ENCODE data around the gene SLC6A8. TPM values are rescaled to one million over a fixed set of nuclear protein-coding genes. Genes with fewer than 3 reads are reported as not detected.

SLC6A8 gene
- total and polyA plus RNA-seq, 2 donors (not counting 3 experiments of a cell fraction or from before 2014, with no cell fraction given): 22.7 to 23.6 TPM

GRCh38 chrX:153684467-153685155, 3.1 kb upstream of the SLC6A8 start:
- CTCF ChIA-PET: interaction anchor here (2.0 to 4.2 kb wide), 3 partner anchors 15 to 75 kb away, joined by 5 to 30 read pairs (median 18); no protein-coding TSS in a partner anchor
- DNase-seq (ENCODE audit: low read depth, low spot score) (no peak), FAIRE-seq (no peak)
- H3K9me1 ChIP-seq (replicated peaks; ENCODE audit: control insufficient read depth, extremely low read depth, insufficient read depth, low read length): no peaks in the 10 kb centered on the region
- H3K36me3 ChIP-seq (ENCODE audit: control insufficient read depth in 2 of 2, extremely low read depth in 1 of 2, insufficient read depth in 2 of 2, low read length in 2 of 2): no peaks in the 10 kb centered on the region
- no peaks in the 10 kb centered on the region for H3K4me1 ChIP-seq (ENCODE audit: control insufficient read depth, extremely low read depth, insufficient read depth, low read length)
- POLR2A ChIA-PET: interaction anchor here (0.7 kb wide), 1 partner anchor 92 kb away, joined by 3 read pairs; no protein-coding TSS in a partner anchor
- dilution Hi-C loops (cut with MboI; ENCODE audit: extremely low pct_ligation_motif_present, low sequenced_read_pairs) (no loop called here), intact Hi-C loops (cut with micrococcal nuclease) (no loop called here)
- no peak overlapping the region for H3K27ac ChIP-seq (ENCODE audit: insufficient read depth, low read depth, low read length)
- H4K20me1 ChIP-seq (replicated peaks; ENCODE audit: control insufficient read depth, extremely low read depth, insufficient read depth, low read length): no peaks in the 10 kb centered on the region
- no TSS peak for BruUV-seq (replicated peaks)
- no peaks in the 10 kb centered on the region for H3K79me2 ChIP-seq (ENCODE audit: control insufficient read depth, insufficient read depth, low read length)
- no peaks in the 10 kb centered on the region for H3K9me3 ChIP-seq (replicated peaks; ENCODE audit: control insufficient read depth, insufficient read depth, low read length)
- no peak overlapping the region for H2AFZ ChIP-seq (ENCODE audit: low read depth, low read length)
- TF ChIP-seq EZH2 (IDR thresholded peaks at IDR 0.05; ENCODE audit: borderline replicate concordance, low read depth, low read length, severe bottlenecking) (no peak), FOS (IDR thresholded peaks at IDR 0.05; ENCODE audit: borderline replicate concordance, insufficient read depth, low read length) (no peak)
- no peak overlapping the region for H3K4me3 ChIP-seq (replicated peaks in 1 of 3; ENCODE audit: insufficient read depth in 1 of 3, low read depth in 1 of 3, low read length in 3 of 3)
- no peak overlapping the region for H3K9ac ChIP-seq (replicated peaks; ENCODE audit: extremely low read depth, insufficient read depth, low read length)
- H3K4me2 ChIP-seq (ENCODE audit: insufficient read depth, low read length): no peak overlapping the region
- H3K27me3 ChIP-seq (ENCODE audit: control insufficient read depth in 2 of 2, insufficient read depth in 2 of 2, low read length in 2 of 2): no peaks in the 10 kb centered on the region

- DNase-seq (ENCODE audit: low read depth, low spot score) (no peak), FAIRE-seq (no peak)
- Histone ChIP-seq H3K4me2 (ENCODE audit: insufficient read depth, low read length) (no peak overlapping the region), H3K4me1 (ENCODE audit: control insufficient read depth, extremely low read depth, insufficient read depth, low read length) (peaks cover 4% of the 10 kb centered on the region), H3K9me3 (replicated peaks; ENCODE audit: control insufficient read depth, insufficient read depth, low read length) (no peaks in the 10 kb centered on the region), H3K27me3 (ENCODE audit: control insufficient read depth in 2 of 2, insufficient read depth in 2 of 2, low read length in 2 of 2) (no peaks in the 10 kb centered on the region), H3K27ac (ENCODE audit: insufficient read depth, low read depth, low read length) (no peak overlapping the region), H3K9me1 (replicated peaks; ENCODE audit: control insufficient read depth, extremely low read depth, insufficient read depth, low read length) (no peaks in the 10 kb centered on the region), H3K36me3 (ENCODE audit: control insufficient read depth in 2 of 2, extremely low read depth in 1 of 2, insufficient read depth in 2 of 2, low read length in 2 of 2) (no peaks in the 10 kb centered on the region), H3K79me2 (ENCODE audit: control insufficient read depth, insufficient read depth, low read length) (no peaks in the 10 kb centered on the region), H4K20me1 (replicated peaks; ENCODE audit: control insufficient read depth, extremely low read depth, insufficient read depth, low read length) (no peaks in the 10 kb centered on the region), H2AFZ (ENCODE audit: low read depth, low read length) (no peak overlapping the region), H3K9ac (replicated peaks; ENCODE audit: extremely low read depth, insufficient read depth, low read length) (no peak overlapping the region), H3K4me3 (replicated peaks in 1 of 3; ENCODE audit: insufficient read depth in 1 of 3, low read depth in 1 of 3, low read length in 3 of 3) (no peak overlapping the region)
- POLR2A ChIA-PET: no interaction called here
- intact Hi-C loops (cut with micrococcal nuclease) (no loop called here), dilution Hi-C loops (cut with MboI; ENCODE audit: extremely low pct_ligation_motif_present, low sequenced_read_pairs) (no loop called here)
- CTCF ChIA-PET: interaction anchor here (2.8 to 4.2 kb wide), 2 partner anchors 16 to 23 kb away, joined by 18 to 30 read pairs; no protein-coding TSS in a partner anchor
- no TSS peak for BruUV-seq (replicated peaks)
- TF ChIP-seq EZH2 (IDR thresholded peaks at IDR 0.05; ENCODE audit: borderline replicate concordance, low read depth, low read length, severe bottlenecking) (no peak), MAX (IDR thresholded peaks at IDR 0.05; ENCODE audit: insufficient read depth, insufficient read length) (no peak), FOS (IDR thresholded peaks at IDR 0.05; ENCODE audit: borderline replicate concordance, insufficient read depth, low read length) (no peak), JUN (IDR thresholded peaks at IDR 0.05; ENCODE audit: borderline replicate concordance, insufficient read depth, insufficient read length, low read depth) (no peak)
- TF ChIP-seq, protein P1, sequence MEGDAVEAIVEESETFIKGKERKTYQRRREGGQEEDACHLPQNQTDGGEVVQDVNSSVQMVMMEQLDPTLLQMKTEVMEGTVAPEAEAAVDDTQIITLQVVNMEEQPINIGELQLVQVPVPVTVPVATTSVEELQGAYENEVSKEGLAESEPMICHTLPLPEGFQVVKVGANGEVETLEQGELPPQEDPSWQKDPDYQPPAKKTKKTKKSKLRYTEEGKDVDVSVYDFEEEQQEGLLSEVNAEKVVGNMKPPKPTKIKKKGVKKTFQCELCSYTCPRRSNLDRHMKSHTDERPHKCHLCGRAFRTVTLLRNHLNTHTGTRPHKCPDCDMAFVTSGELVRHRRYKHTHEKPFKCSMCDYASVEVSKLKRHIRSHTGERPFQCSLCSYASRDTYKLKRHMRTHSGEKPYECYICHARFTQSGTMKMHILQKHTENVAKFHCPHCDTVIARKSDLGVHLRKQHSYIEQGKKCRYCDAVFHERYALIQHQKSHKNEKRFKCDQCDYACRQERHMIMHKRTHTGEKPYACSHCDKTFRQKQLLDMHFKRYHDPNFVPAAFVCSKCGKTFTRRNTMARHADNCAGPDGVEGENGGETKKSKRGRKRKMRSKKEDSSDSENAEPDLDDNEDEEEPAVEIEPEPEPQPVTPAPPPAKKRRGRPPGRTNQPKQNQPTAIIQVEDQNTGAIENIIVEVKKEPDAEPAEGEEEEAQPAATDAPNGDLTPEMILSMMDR (IDR thresholded peaks at IDR 0.05; ENCODE audit: extremely low read depth in 1 of 2, insufficient read depth in 1 of 2, low read depth in 1 of 2, low read length in 2 of 2): no peak
These were observed 2.6 kb upstream of the SLC6A8 start for GRCh38 chrX:153685156-153685536.
